ENCODE measurements around the gene KRTAP10-3.

Gene KRTAP10-3

DNA sequence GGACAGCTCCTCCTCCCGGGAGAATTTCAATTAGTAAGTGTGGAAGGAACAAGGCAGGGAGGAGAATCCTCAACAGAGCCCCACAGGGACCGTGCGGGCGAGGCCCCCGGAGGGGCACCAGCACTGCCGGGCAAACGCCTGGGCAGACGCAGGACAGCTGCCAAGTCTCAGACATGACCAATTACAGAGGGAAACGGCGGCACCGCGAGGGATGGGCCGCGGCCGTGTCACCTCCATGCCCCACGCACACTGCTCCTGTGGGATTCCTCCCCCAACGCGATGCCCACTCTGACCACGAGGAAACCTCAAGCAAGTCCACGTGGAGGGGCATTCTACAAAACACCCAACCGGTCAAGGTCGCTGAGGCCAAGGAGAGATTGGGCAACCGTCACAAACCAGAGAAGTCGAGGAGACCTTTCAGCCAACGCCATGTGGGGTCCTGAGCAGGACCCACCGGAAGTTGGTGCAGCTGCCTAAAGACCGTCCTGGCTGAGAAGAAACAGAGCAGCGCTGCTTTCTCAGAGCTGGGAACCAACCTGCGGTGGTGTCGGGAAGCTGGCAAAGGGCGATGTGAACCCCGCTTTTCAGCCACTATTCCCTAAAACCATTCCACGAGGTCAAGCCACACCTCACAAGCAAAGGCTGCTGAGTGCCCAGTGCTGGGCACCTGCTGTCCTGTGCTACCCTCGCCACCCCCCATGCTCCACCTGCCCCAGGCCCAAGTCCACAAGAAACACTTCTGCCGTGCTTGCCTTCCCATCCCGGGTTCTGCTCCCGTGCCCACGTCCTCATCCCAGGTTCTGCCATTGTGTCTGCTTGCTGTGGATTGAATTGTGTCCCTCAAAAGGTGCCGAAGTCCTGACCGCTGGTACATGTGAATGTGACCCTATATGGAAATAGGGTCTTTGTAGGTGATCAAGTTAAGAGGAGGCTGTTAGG, 13.5 kb upstream of the KRTAP10-3 start:
- H3K4me3 ChIP-seq (replicated peaks in 1 of 2; ENCODE audit: low read depth in 2 of 2, low read length in 2 of 2) = no peak overlapping the region
- TF ChIP-seq, protein P1, sequence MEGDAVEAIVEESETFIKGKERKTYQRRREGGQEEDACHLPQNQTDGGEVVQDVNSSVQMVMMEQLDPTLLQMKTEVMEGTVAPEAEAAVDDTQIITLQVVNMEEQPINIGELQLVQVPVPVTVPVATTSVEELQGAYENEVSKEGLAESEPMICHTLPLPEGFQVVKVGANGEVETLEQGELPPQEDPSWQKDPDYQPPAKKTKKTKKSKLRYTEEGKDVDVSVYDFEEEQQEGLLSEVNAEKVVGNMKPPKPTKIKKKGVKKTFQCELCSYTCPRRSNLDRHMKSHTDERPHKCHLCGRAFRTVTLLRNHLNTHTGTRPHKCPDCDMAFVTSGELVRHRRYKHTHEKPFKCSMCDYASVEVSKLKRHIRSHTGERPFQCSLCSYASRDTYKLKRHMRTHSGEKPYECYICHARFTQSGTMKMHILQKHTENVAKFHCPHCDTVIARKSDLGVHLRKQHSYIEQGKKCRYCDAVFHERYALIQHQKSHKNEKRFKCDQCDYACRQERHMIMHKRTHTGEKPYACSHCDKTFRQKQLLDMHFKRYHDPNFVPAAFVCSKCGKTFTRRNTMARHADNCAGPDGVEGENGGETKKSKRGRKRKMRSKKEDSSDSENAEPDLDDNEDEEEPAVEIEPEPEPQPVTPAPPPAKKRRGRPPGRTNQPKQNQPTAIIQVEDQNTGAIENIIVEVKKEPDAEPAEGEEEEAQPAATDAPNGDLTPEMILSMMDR (IDR thresholded peaks at IDR 0.05; ENCODE audit: low read depth, low read length) = no peak
- no peak for DNase-seq (ENCODE audit: low read depth in 2 of 2)

DNA sequence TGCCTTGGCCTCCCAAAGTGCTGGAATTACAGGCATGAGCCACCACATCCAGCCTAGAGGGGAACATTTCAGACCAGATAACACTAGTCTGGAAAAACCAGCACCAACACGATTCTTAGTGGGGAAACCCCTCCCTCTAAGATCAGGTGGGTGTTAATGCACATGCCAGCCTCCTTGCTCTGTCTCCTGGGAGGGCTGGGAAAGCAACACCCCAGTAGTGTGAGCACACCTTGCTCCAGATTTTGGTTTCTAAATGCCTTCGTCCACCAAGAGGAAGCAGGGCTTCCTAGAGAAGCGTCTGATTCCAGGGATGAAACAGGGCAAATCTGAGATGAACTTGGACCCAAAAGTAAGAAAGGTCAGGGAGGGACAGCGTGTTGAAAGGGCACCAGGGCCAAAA, 12.7 kb upstream of the KRTAP10-3 start:
- TF ChIP-seq, protein P1 (IDR thresholded peaks at IDR 0.05; ENCODE audit: low read depth, low read length) = no peak
- H3K4me3 ChIP-seq (replicated peaks in 1 of 2; ENCODE audit: low read depth in 2 of 2, low read length in 2 of 2) = no peak overlapping the region
- DNase-seq (ENCODE audit: low read depth in 2 of 2) = no peak

DNA sequence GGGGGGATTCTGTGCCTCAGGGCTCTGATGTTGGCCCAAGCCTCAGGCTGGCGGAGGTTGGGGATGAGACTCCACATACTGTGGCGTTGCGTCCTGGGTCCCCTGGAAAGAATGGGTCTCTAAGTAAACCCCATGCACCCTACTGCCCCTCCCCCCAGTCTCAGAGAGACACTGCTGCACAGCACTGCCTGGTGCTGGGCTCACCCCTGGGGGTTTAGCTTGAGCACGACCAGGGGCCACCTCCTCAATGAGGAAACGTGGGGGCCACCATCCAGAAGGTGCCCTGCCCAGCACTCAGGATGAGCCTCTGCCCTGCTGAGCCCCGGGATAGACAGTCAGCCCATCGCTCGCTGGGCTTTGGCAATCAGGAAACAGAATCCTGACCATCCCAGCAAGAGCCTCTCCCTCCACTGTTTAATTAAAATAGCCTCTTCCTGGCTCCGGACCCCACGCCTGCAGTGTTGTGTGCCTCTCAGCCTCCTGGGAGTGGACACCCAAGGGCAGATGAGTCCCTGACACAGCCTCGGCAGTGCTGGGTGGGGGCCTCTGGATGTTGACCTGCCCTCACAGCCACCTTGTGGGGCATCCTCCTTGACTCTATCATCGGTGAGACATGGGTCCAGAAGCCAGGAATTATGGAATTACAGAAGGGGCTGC, 11.4 kb upstream of the KRTAP10-3 start:
- TF ChIP-seq, protein P1 (IDR thresholded peaks at IDR 0.05; ENCODE audit: low read depth, low read length) = no peak
- no peak for DNase-seq (ENCODE audit: low read depth in 2 of 2)
- H3K4me3 ChIP-seq (replicated peaks in 1 of 2; ENCODE audit: low read depth in 2 of 2, low read length in 2 of 2) = no peak overlapping the region

DNA sequence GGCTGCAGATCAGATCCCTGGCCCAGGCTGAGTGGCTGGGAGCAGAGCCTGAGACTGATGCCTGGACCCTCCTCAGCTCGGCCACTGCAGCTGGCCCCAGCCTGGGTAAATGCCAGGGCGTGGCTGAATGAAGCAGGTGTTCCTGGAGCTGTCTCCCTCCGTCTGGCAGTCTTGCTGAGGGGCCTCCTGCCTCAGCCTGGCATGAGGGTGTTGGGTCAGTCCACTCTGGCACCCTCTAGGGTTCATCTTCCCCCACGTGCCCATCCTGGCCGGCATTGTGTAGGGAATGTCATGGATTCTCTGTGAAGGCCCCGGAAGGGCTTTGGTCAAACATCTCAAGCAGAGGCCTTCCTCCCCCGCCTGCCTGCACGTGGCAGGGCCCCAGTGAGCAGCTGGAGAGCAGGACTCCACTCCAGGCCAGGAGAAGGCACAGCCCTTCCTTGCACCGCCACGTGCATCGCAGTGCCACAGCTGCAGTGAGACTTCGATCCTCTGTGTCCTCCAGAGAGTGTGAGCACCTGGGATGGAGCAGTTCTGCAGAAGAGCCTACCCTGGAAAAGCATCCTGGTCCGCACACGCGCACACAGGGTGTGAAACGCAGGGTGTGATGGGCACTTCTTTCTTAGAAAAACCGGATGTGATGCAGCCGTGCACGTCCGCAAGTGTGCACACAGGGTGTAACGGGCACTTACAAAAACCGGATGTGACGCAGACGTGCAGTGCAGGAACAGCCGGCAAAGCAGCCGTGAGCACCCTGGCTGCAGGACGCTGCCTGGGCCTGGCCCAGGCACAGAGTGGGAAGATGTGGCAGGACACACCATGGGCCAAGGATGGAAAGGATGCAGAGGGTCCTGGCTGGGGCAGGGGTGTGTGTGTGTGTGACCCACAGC, 10.3 kb upstream of the KRTAP10-3 start:
- DNase-seq (ENCODE audit: low read depth in 2 of 2) = no peak
- TF ChIP-seq, protein P1 (IDR thresholded peaks at IDR 0.05; ENCODE audit: low read depth, low read length) = no peak
- H3K4me3 ChIP-seq (replicated peaks in 1 of 2; ENCODE audit: low read depth in 2 of 2, low read length in 2 of 2) = no peak overlapping the region

DNA sequence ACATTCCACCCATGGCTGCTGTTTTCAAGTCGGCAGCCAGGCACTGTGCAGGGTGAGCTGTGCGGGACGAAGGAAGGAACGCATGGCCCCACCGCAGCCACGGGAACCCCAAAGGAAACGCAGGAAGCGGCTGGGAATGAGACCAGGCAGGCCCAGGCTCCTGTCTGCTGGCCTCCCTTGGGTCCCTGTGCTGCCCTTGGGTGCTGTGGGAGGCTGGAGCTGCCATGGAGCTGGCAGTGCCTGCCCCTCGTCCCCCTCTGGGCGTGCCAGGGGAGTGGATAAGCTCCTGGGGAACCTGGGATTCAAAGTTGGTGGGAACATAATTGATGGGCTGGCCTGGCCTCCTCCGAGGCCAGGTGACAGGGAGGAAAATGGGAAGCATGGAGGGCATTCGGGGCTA, 9.7 kb upstream of the KRTAP10-3 start:
- TF ChIP-seq, protein P1 (IDR thresholded peaks at IDR 0.05; ENCODE audit: low read depth, low read length) = no peak
- no peak for DNase-seq (ENCODE audit: low read depth in 2 of 2)
- no peak overlapping the region for H3K4me3 ChIP-seq (replicated peaks in 1 of 2; ENCODE audit: low read depth in 2 of 2, low read length in 2 of 2)

DNA sequence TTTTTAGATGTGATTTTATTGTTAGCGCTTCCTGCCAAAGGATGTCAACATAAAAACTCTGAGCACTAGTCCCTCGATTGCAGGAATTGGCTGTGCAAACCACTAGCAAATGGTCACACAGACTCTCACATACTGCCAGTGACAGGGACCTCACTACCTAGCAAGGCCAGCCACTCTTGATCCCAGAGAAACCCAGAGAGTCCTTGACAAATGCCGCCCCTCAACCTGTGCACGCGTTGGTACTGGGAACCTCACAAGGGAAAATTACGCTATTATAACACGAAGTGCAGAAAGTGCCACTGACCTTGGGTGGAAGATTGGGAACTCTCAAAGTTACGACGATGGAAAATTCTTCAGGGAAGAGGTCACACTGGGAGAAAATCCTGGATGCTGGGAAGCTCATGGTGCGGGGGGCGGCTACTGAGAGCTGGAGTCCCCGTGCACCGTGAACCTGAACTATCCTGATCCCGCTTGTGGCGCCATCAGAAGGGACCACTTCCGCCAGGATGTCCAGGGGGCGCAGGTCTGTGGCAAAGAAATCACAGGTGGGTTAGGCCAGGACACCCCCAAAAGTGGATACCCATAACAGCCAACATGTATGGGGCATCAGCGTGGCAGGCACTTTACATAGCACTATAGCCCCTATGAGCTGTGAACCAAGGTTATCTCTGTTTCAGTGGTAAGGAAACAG, 9.0 kb upstream of the KRTAP10-3 start:
- H3K4me3 ChIP-seq (replicated peaks in 1 of 2; ENCODE audit: low read depth in 2 of 2, low read length in 2 of 2) = no peak overlapping the region
- no peak for DNase-seq (ENCODE audit: low read depth in 2 of 2)
- TF ChIP-seq, protein P1 (IDR thresholded peaks at IDR 0.05; ENCODE audit: low read depth, low read length) = no peak

All from cardiac fibroblast (primary cell).